ENCODE results near the gene AATK. TPM values are rescaled to one million over a fixed set of nuclear protein-coding genes. Genes with fewer than 3 reads are reported as not detected.

AATK gene
- total and polyA plus RNA-seq, 2 of the 13 experiments (the other 11 are each of a cell fraction or from before 2014, with no cell fraction given): 2.9 to 8.4 TPM

DNA sequence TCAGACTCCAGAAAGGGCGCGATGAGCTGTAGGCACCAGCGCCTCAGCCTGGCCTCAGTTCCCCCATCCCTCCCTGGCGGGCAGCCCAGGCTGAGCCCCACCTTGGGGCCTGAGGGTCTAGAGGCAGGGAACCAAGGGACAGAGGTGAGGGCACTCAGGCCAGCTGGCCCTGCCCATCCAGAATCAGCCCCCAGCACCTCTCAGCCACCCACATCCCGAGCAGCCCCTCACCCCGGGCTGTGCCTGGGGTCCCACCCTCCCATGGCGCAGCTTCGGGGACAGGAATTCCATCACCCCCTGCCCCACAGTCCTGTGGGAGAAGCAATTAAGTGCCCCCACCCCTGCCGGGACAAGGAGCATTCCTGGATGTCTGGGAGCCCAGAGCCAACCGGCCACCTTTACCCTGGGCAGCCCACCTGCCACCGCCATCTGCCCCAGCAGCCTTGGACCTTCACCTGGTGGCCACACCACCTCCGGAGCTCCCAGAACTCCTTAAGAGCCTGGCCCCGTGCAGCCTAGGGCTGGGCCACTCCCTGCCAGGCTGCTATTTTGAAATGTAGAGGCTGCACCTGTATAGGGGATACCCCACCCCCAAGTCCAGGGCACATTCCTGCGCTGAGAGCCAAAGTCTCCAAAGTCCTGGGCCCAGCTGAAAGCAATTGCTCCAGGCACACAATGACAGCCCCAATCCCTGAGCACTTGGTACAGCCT, 34.4 kb downstream of the AATK start (continued):
- TF ChIP-seq, protein P1, sequence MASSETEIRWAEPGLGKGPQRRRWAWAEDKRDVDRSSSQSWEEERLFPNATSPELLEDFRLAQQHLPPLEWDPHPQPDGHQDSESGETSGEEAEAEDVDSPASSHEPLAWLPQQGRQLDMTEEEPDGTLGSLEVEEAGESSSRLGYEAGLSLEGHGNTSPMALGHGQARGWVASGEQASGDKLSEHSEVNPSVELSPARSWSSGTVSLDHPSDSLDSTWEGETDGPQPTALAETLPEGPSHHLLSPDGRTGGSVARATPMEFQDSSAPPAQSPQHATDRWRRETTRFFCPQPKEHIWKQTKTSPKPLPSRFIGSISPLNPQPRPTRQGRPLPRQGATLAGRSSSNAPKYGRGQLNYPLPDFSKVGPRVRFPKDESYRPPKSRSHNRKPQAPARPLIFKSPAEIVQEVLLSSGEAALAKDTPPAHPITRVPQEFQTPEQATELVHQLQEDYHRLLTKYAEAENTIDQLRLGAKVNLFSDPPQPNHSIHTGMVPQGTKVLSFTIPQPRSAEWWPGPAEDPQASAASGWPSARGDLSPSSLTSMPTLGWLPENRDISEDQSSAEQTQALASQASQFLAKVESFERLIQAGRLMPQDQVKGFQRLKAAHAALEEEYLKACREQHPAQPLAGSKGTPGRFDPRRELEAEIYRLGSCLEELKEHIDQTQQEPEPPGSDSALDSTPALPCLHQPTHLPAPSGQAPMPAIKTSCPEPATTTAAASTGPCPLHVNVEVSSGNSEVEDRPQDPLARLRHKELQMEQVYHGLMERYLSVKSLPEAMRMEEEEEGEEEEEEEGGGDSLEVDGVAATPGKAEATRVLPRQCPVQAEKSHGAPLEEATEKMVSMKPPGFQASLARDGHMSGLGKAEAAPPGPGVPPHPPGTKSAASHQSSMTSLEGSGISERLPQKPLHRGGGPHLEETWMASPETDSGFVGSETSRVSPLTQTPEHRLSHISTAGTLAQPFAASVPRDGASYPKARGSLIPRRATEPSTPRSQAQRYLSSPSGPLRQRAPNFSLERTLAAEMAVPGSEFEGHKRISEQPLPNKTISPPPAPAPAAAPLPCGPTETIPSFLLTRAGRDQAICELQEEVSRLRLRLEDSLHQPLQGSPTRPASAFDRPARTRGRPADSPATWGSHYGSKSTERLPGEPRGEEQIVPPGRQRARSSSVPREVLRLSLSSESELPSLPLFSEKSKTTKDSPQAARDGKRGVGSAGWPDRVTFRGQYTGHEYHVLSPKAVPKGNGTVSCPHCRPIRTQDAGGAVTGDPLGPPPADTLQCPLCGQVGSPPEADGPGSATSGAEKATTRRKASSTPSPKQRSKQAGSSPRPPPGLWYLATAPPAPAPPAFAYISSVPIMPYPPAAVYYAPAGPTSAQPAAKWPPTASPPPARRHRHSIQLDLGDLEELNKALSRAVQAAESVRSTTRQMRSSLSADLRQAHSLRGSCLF (CRISPR knock-in tag; IDR thresholded peaks at IDR 0.05; ENCODE audit: borderline replicate concordance): no peak
- TF ChIP-seq, protein P2, sequence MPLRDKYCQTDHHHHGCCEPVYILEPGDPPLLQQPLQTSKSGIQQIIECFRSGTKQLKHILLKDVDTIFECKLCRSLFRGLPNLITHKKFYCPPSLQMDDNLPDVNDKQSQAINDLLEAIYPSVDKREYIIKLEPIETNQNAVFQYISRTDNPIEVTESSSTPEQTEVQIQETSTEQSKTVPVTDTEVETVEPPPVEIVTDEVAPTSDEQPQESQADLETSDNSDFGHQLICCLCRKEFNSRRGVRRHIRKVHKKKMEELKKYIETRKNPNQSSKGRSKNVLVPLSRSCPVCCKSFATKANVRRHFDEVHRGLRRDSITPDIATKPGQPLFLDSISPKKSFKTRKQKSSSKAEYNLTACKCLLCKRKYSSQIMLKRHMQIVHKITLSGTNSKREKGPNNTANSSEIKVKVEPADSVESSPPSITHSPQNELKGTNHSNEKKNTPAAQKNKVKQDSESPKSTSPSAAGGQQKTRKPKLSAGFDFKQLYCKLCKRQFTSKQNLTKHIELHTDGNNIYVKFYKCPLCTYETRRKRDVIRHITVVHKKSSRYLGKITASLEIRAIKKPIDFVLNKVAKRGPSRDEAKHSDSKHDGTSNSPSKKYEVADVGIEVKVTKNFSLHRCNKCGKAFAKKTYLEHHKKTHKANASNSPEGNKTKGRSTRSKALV (CRISPR knock-in tag; IDR thresholded peaks at IDR 0.05): 0 out of 2 replicates have a peak, but pooled peaks have one; percentile 6
- no peak for TF ChIP-seq ZBTB7B (CRISPR knock-in tag; IDR thresholded peaks at IDR 0.05)
- no peak for TF ChIP-seq NR1H2 (CRISPR knock-in tag; IDR thresholded peaks at IDR 0.05; ENCODE audit: borderline replicate concordance, low read depth)
- no peak for TF ChIP-seq PHB2 (IDR thresholded peaks at IDR 0.05; ENCODE audit: partially characterized antibody)
- TF ChIP-seq DMAP1 (CRISPR knock-in tag; IDR thresholded peaks at IDR 0.05): peak; percentile 38; the same call in 1 of the 2 replicates
- TF ChIP-seq, protein P3, sequence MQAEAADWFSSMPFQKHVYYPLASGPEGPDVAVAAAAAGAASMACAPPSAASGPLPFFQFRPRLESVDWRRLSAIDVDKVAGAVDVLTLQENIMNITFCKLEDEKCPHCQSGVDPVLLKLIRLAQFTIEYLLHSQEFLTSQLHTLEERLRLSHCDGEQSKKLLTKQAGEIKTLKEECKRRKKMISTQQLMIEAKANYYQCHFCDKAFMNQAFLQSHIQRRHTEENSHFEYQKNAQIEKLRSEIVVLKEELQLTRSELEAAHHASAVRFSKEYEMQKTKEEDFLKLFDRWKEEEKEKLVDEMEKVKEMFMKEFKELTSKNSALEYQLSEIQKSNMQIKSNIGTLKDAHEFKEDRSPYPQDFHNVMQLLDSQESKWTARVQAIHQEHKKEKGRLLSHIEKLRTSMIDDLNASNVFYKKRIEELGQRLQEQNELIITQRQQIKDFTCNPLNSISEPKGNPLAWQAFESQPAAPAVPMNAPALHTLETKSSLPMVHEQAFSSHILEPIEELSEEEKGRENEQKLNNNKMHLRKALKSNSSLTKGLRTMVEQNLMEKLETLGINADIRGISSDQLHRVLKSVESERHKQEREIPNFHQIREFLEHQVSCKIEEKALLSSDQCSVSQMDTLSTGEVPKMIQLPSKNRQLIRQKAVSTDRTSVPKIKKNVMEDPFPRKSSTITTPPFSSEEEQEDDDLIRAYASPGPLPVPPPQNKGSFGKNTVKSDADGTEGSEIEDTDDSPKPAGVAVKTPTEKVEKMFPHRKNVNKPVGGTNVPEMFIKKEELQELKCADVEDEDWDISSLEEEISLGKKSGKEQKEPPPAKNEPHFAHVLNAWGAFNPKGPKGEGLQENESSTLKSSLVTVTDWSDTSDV (CRISPR knock-in tag; IDR thresholded peaks at IDR 0.05): no peak
- no peak for TF ChIP-seq JUND (CRISPR knock-in tag; IDR thresholded peaks at IDR 0.05)
- TF ChIP-seq, protein P4, sequence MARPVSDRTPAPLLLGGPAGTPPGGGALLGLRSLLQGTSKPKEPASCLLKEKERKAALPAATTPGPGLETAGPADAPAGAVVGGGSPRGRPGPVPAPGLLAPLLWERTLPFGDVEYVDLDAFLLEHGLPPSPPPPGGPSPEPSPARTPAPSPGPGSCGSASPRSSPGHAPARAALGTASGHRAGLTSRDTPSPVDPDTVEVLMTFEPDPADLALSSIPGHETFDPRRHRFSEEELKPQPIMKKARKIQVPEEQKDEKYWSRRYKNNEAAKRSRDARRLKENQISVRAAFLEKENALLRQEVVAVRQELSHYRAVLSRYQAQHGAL (CRISPR knock-in tag; IDR thresholded peaks at IDR 0.05; ENCODE audit: not compliant biosample characterization): no peak
- TF ChIP-seq HNRNPH1 (optimal IDR thresholded peaks at IDR 0.05; ENCODE audit: low read depth, low read length): no peak
- TF ChIP-seq HCFC1 (IDR thresholded peaks at IDR 0.05; ENCODE audit: low read depth, low read length): no peak
- TF ChIP-seq, protein P5, sequence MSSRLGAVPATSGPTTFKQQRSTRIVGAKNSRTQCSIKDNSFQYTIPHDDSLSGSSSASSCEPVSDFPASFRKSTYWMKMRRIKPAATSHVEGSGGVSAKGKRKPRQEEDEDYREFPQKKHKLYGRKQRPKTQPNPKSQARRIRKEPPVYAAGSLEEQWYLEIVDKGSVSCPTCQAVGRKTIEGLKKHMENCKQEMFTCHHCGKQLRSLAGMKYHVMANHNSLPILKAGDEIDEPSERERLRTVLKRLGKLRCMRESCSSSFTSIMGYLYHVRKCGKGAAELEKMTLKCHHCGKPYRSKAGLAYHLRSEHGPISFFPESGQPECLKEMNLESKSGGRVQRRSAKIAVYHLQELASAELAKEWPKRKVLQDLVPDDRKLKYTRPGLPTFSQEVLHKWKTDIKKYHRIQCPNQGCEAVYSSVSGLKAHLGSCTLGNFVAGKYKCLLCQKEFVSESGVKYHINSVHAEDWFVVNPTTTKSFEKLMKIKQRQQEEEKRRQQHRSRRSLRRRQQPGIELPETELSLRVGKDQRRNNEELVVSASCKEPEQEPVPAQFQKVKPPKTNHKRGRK (CRISPR knock-in tag; IDR thresholded peaks at IDR 0.05): no peak
- TF ChIP-seq, protein P6, sequence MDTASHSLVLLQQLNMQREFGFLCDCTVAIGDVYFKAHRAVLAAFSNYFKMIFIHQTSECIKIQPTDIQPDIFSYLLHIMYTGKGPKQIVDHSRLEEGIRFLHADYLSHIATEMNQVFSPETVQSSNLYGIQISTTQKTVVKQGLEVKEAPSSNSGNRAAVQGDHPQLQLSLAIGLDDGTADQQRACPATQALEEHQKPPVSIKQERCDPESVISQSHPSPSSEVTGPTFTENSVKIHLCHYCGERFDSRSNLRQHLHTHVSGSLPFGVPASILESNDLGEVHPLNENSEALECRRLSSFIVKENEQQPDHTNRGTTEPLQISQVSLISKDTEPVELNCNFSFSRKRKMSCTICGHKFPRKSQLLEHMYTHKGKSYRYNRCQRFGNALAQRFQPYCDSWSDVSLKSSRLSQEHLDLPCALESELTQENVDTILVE (CRISPR knock-in tag; IDR thresholded peaks at IDR 0.05): no peak
- TF ChIP-seq, protein P7, sequence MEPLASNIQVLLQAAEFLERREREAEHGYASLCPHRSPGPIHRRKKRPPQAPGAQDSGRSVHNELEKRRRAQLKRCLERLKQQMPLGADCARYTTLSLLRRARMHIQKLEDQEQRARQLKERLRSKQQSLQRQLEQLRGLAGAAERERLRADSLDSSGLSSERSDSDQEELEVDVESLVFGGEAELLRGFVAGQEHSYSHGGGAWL (CRISPR knock-in tag; IDR thresholded peaks at IDR 0.05): no peak
- peak; percentile 24; the same call in 1 of the 2 replicates for TF ChIP-seq NR2F6 (IDR thresholded peaks at IDR 0.05)
- no peak for TF ChIP-seq NR2F6 (CRISPR knock-in tag; IDR thresholded peaks at IDR 0.05)

Measured in HepG2 (cell line).